Measurements from ENCODE around the gene ABITRAM.
"Not testable (repeated sequence)": the region's sequence is repeated elsewhere in the genome, so short reads cannot be mapped to it uniquely, and the experiment has no call there.

The ABITRAM gene

GRCh38 chr9:108934323-108934893 is at the start of gene ABITRAM:
ABITRAM (plus strand) TSS chr9:108934400; CDS start chr9:108934487, 87 bp downstream.
- DNase-seq = peak; percentile 72

- DNase-seq = no peak
Measured at GRCh38 chr9:108884701-108885100, 49.5 kb upstream of the ABITRAM start.

- no peak for DNase-seq
Measured at GRCh38 chr9:108885643-108886348, 48.4 kb upstream of the ABITRAM start.

- DNase-seq = not testable (repeated sequence)
Measured at GRCh38 chr9:108886594-108887271, 47.5 kb upstream of the ABITRAM start.

GRCh38 chr9:108889649-108890067 is 44.5 kb upstream of the ABITRAM start:
- no peak for DNase-seq

GRCh38 chr9:108894225-108894997 is 39.8 kb upstream of the ABITRAM start:
- DNase-seq = no peak

- no peak for DNase-seq
Measured at GRCh38 chr9:108897324-108898096, 36.7 kb upstream of the ABITRAM start.

- DNase-seq = not testable (repeated sequence)
Measured at GRCh38 chr9:108899023-108899695, 35.0 kb upstream of the ABITRAM start.

- no peak for DNase-seq
Measured at GRCh38 chr9:108900176-108900575, 34.0 kb upstream of the ABITRAM start.

GRCh38 chr9:108903420-108904103 is 30.6 kb upstream of the ABITRAM start:
- DNase-seq = no peak

GRCh38 chr9:108904161-108904560 is 30.0 kb upstream of the ABITRAM start:
- no peak for DNase-seq

- no peak for DNase-seq
Measured at GRCh38 chr9:108905494-108905893, 28.7 kb upstream of the ABITRAM start.

- no peak for DNase-seq
Measured at GRCh38 chr9:108910402-108910801, 23.8 kb upstream of the ABITRAM start.

- no peak for DNase-seq
Measured at GRCh38 chr9:108910914-108911313, 23.3 kb upstream of the ABITRAM start.

GRCh38 chr9:108911820-108912219 is 22.4 kb upstream of the ABITRAM start:
- no peak for DNase-seq

- DNase-seq = no peak
Measured at GRCh38 chr9:108913391-108913790, 20.8 kb upstream of the ABITRAM start.

GRCh38 chr9:108919517-108919916 is 14.7 kb upstream of the ABITRAM start:
- DNase-seq = no peak

GRCh38 chr9:108920401-108920800 is 13.8 kb upstream of the ABITRAM start:
- DNase-seq = not testable (repeated sequence)

GRCh38 chr9:108921200-108921599 is 13.0 kb upstream of the ABITRAM start:
- no peak for DNase-seq

- DNase-seq = no peak
Measured at GRCh38 chr9:108924466-108924865, 9.7 kb upstream of the ABITRAM start.

GRCh38 chr9:108928386-108928785 is 5.8 kb upstream of the ABITRAM start:
- DNase-seq = no peak
